H1 (cell line): Measurements from ENCODE around the gene PIAS1. TPM values are rescaled to one million over a fixed set of nuclear protein-coding genes. Genes with fewer than 3 reads are reported as not detected.

Experiments
- CTCF ChIA-PET: fragments of 300-600 bp; sonication (Branson Sonifier 250); formaldehyde crosslinking; loops from one replicate; lab custom pipeline; 2021; ENCODE audit not compliant: partially characterized antibody; lab: Charles Lee
- POLR2A ChIA-PET: fragments of 300-600 bp; sonication (Branson Sonifier 250); formaldehyde crosslinking; loops from one replicate; lab custom pipeline; 2021; ENCODE audit warnings: inconsistent platforms; ENCODE audit not compliant: partially characterized antibody; lab: Charles Lee
- DNase-seq, 2 experiments: peaks; one replicate each; pipeline versions ENCODE4 v3.0.0 to v3.0.0-alpha.2; 2010 to 2022; ENCODE audit warnings: low spot score in 2 of 2, low read depth in 1 of 2, mixed read lengths in 1 of 2
- FAIRE-seq: peaks from 2 replicates; lab custom pipeline; 2011; peaks lifted over from hg19 to GRCh38; lab: Jason Lieb, UNC
- H2AFZ ChIP-seq: 2 replicates; pipeline ENCODE4 v1.8.1; 2012; ENCODE audit warnings: low read length, inconsistent platforms
- H2AK5ac ChIP-seq: 2 replicates; pipeline ENCODE4 v1.6.1; 2013; ENCODE audit warnings: low read depth, low read length
- H2BK120ac ChIP-seq: replicated peaks from 2 replicates; pipeline ENCODE3; 2013; ENCODE audit warnings: low read depth, low read length, inconsistent platforms
- H2BK12ac ChIP-seq: 2 replicates; pipeline ENCODE4 v1.6.1; 2013; ENCODE audit warnings: low read depth, low read length
- H2BK15ac ChIP-seq: 2 replicates; pipeline ENCODE4 v1.6.1; 2013; ENCODE audit warnings: low read length
- H2BK20ac ChIP-seq: 2 replicates; pipeline ENCODE4 v1.6.1; 2013; ENCODE audit warnings: low read length
- H2BK5ac ChIP-seq: 2 replicates; pipeline ENCODE4 v1.6.1; 2013; ENCODE audit warnings: low read depth, low read length
- H3K14ac ChIP-seq: 2 replicates; pipeline ENCODE4 v1.6.1; 2013; ENCODE audit warnings: inconsistent platforms; ENCODE audit not compliant: insufficient read length
- H3K18ac ChIP-seq: 2 replicates; pipeline ENCODE4 v1.6.1; 2013; ENCODE audit warnings: low read length; ENCODE audit errors: extremely low read depth
- H3K23ac ChIP-seq: 2 replicates; pipeline ENCODE4 v1.6.1; 2013; ENCODE audit warnings: inconsistent platforms; ENCODE audit not compliant: insufficient read length
- H3K23me2 ChIP-seq: 2 replicates; pipeline ENCODE4 v1.6.1; 2013; ENCODE audit warnings: low read depth, low read length
- H3K27ac ChIP-seq: 2 replicates; pipeline ENCODE4 v1.6.1; 2011; ENCODE audit warnings: low read depth, low read length, inconsistent platforms
- H3K27me3 ChIP-seq, 4 experiments: replicated peaks in 1 of 4; 1 replicate in 1 of 4; 2 replicates in 3 of 4; pipeline versions ENCODE4 v1.6.1 to v1.8.1; 2011 to 2013; ENCODE audit warnings: low read length in 3 of 4, mild to moderate bottlenecking in 3 of 4, inconsistent platforms in 2 of 4, mixed read lengths in 2 of 4, moderate library complexity in 1 of 4; ENCODE audit not compliant: control insufficient read depth in 3 of 4, insufficient read depth in 3 of 4; ENCODE audit errors: extremely low read depth in 1 of 4
- H3K36me3 ChIP-seq, 4 experiments: 2 replicates each; pipeline versions ENCODE4 v1.6.1 to v1.8.1; 2011 to 2013; ENCODE audit warnings: mild to moderate bottlenecking in 4 of 4, low read length in 3 of 4, moderate library complexity in 2 of 4, control low read depth in 1 of 4, inconsistent platforms in 1 of 4; ENCODE audit not compliant: insufficient read depth in 4 of 4, control insufficient read depth in 2 of 4
- H3K4ac ChIP-seq: replicated peaks from 2 replicates; pipeline ENCODE3; 2013; ENCODE audit warnings: low read length, low read depth, mixed read lengths, inconsistent platforms; ENCODE audit not compliant: insufficient read length
- H3K4me1 ChIP-seq, 4 experiments: replicated peaks in 1 of 4; 1 replicate in 1 of 4; 2 replicates in 3 of 4; pipeline versions ENCODE4 v1.6.1 to v1.8.1; 2011 to 2013; ENCODE audit warnings: low read length in 3 of 4, inconsistent platforms in 2 of 4, mixed read lengths in 1 of 4; ENCODE audit not compliant: insufficient read depth in 4 of 4, control insufficient read depth in 3 of 4
- H3K4me2 ChIP-seq, 2 experiments: 2 replicates each; pipeline versions ENCODE4 v1.6.1 to v1.8.1; 2011 to 2013; ENCODE audit warnings: low read depth in 2 of 2, low read length in 2 of 2, control low read depth in 1 of 2, inconsistent platforms in 1 of 2, mild to moderate bottlenecking in 1 of 2; ENCODE audit not compliant: insufficient read depth in 1 of 2
- H3K4me3 ChIP-seq, 4 experiments: fragments of 200-600, 300-600 bp in 1 of 4; sonication (generic), shearing (Covaris generic), sonication (Bioruptor Twin) in 1 of 4; 2 replicates each; pipeline versions ENCODE4 v1.5.1 to v1.8.1; 2011 to 2016; ENCODE audit warnings: low read length in 4 of 4, low read depth in 3 of 4, control low read depth in 2 of 4, inconsistent platforms in 2 of 4, mild to moderate bottlenecking in 2 of 4, mixed read lengths in 1 of 4, moderate library complexity in 1 of 4; ENCODE audit not compliant: insufficient read depth in 2 of 4; ENCODE audit errors: extremely low read depth in 1 of 4
- H3K56ac ChIP-seq: replicated peaks from 2 replicates; pipeline ENCODE3; 2013; ENCODE audit warnings: low read depth, mild to moderate bottlenecking, mixed read lengths, low read length, inconsistent platforms; ENCODE audit not compliant: insufficient read length
- H3K79me1 ChIP-seq: 2 replicates; pipeline ENCODE4 v1.6.1; 2013; ENCODE audit warnings: low read depth, low read length, control low read depth
- H3K79me2 ChIP-seq, 2 experiments: 2 replicates each; pipeline versions ENCODE4 v1.6.1 to v1.8.1; 2012 to 2013; ENCODE audit warnings: low read length in 2 of 2, mild to moderate bottlenecking in 2 of 2, inconsistent platforms in 1 of 2; ENCODE audit not compliant: insufficient read depth in 2 of 2, control insufficient read depth in 1 of 2
- H3K9ac ChIP-seq, 4 experiments: replicated peaks in 1 of 4; 1 replicate in 1 of 4; 2 replicates in 3 of 4; pipeline versions ENCODE4 v1.6.1 to v1.8.1; 2011 to 2013; ENCODE audit warnings: low read depth in 3 of 4, low read length in 3 of 4, control low read depth in 2 of 4, mild to moderate bottlenecking in 2 of 4, moderate library complexity in 2 of 4, inconsistent platforms in 1 of 4; ENCODE audit errors: extremely low read depth in 1 of 4
- H3K9me3 ChIP-seq, 2 experiments: 2 replicates each; pipeline versions ENCODE4 v1.6.1 to v1.8.1; 2012 to 2013; ENCODE audit warnings: mild to moderate bottlenecking in 2 of 2, moderate library complexity in 2 of 2, control low read depth in 1 of 2, inconsistent platforms in 1 of 2, low read depth in 1 of 2, low read length in 1 of 2, mixed read lengths in 1 of 2; ENCODE audit not compliant: insufficient read depth in 2 of 2
- H4K20me1 ChIP-seq, 2 experiments: replicated peaks in 1 of 2; 2 replicates each; pipeline versions ENCODE3 to v1.8.1; 2011 to 2013; ENCODE audit warnings: inconsistent platforms in 2 of 2, low read length in 2 of 2, mild to moderate bottlenecking in 1 of 2; ENCODE audit not compliant: insufficient read depth in 2 of 2, control insufficient read depth in 1 of 2
- H4K5ac ChIP-seq: 2 replicates; pipeline ENCODE4 v1.6.1; 2013; ENCODE audit warnings: low read length, low read depth, mixed read lengths, inconsistent platforms; ENCODE audit not compliant: insufficient read length
- H4K8ac ChIP-seq: 2 replicates; pipeline ENCODE4 v1.8.0; 2013; ENCODE audit warnings: mild to moderate bottlenecking, moderate library complexity, low read length, inconsistent platforms; ENCODE audit not compliant: insufficient read depth; ENCODE audit errors: extremely low read depth
- H4K91ac ChIP-seq: replicated peaks from 2 replicates; pipeline ENCODE3; 2013; ENCODE audit warnings: low read length, mixed read lengths, inconsistent platforms; ENCODE audit not compliant: insufficient read length
- ASH2L ChIP-seq: fragments of 200-600, 300-600 bp; sonication (generic); IDR thresholded peaks from one replicate; pipeline ENCODE4 v1.7.1; 2017; ENCODE audit warnings: low read length
- ATF3 ChIP-seq: IDR thresholded peaks from 2 replicates; pipeline ENCODE4 v1.6.1; 2011; ENCODE audit warnings: low read depth, mild to moderate bottlenecking, low read length; ENCODE audit not compliant: insufficient read depth
- BACH1 ChIP-seq: IDR thresholded peaks from 2 replicates; pipeline ENCODE4 v1.6.1; 2012; ENCODE audit warnings: low read length, improper control_type of control experiment
- BCL11A ChIP-seq, 2 experiments: IDR thresholded peaks; one replicate each; pipeline ENCODE4 v1.6.1; 2011; ENCODE audit warnings: low read depth in 2 of 2, low read length in 2 of 2, mild to moderate bottlenecking in 2 of 2
- CREB1 ChIP-seq: IDR thresholded peaks from 2 replicates; pipeline ENCODE4 v1.6.1; 2012; ENCODE audit warnings: inconsistent platforms
- EZH2 ChIP-seq: fragments of 200-600 bp; sonication (generic); IDR thresholded peaks from 2 replicates; pipeline ENCODE4 v1.7.1; 2012; ENCODE audit warnings: low read depth, mild to moderate bottlenecking, moderate library complexity, low read length, inconsistent platforms; ENCODE audit not compliant: severe bottlenecking
- HDAC2 ChIP-seq, 2 experiments: fragments of 300-600 bp in 1 of 2; sonication (generic) in 1 of 2; IDR thresholded peaks; 2 replicates each; pipeline ENCODE4 v1.6.1; 2011 to 2012; ENCODE audit warnings: low read depth in 2 of 2, low read length in 2 of 2, mild to moderate bottlenecking in 2 of 2, moderate library complexity in 2 of 2, borderline replicate concordance in 1 of 2, inconsistent platforms in 1 of 2
- JUND ChIP-seq: IDR thresholded peaks from 2 replicates; pipeline ENCODE4 v1.6.1; 2011; ENCODE audit warnings: mild to moderate bottlenecking, improper control_type of control experiment, low read length
- KDM1A ChIP-seq: fragments of 200-600, 300-600 bp; sonication (generic); IDR thresholded peaks from 2 replicates; pipeline ENCODE4 v1.7.1; 2016; ENCODE audit warnings: mild to moderate bottlenecking, low read length, borderline replicate concordance
- KDM5A ChIP-seq: fragments of 200-600 bp; IDR thresholded peaks from 2 replicates; pipeline ENCODE4 v1.7.1; 2012; ENCODE audit warnings: mild to moderate bottlenecking, low read length, inconsistent platforms, mixed read lengths
- MAFK ChIP-seq: IDR thresholded peaks from 2 replicates; pipeline ENCODE4 v1.6.1; 2012; ENCODE audit warnings: low read depth, mild to moderate bottlenecking, improper control_type of control experiment, low read length
- SIRT6 ChIP-seq: IDR thresholded peaks from one replicate; pipeline ENCODE4 v1.7.1; 2012; ENCODE audit warnings: low read length, inconsistent platforms
- SUZ12 ChIP-seq: fragments of 200-600 bp; sonication (generic); IDR thresholded peaks from 2 replicates; pipeline ENCODE4 v1.6.1; 2012; ENCODE audit warnings: mild to moderate bottlenecking, inconsistent platforms, low read length, moderate library complexity, mixed read lengths
- TAF1 ChIP-seq: IDR thresholded peaks from 2 replicates; pipeline ENCODE4 v1.6.1; 2011; ENCODE audit warnings: mild to moderate bottlenecking, low read depth, low read length
- YY1 ChIP-seq: IDR thresholded peaks from 2 replicates; pipeline ENCODE4 v1.6.1; 2011; ENCODE audit warnings: low read depth, mild to moderate bottlenecking, low read length
- WGBS, 2 experiments: shearing (Covaris generic) in 1 of 2; methylation state at CpG; one replicate each; pipeline versions ENCODE4 v1.1.6 to v1.1.7; 2013 to 2015; ENCODE audit warnings: low lambda C conversion rate in 2 of 2, mixed read lengths in 2 of 2, inconsistent platforms in 1 of 2, low coverage in 1 of 2, missing lambda C conversion rate in 1 of 2; ENCODE audit not compliant: insufficient replicate concordance in 2 of 2, insufficient coverage in 1 of 2, insufficient read length in 1 of 2; ENCODE audit errors: extremely low coverage in 1 of 2, missing lambda C conversion rate in 1 of 2; 5-methylcytosine and 5-hydroxymethylcytosine counted together
- polyA plus RNA-seq, 7 experiments: library from polyadenylated mRNA; depleted of rRNA in 3 of 7; stranded (reverse) in 5 of 7; unstranded in 2 of 7; fragments of >200 nt in 5 of 7; fragments of 200-250 nt in 2 of 7; gene quantifications; 1 replicate in 5 of 7; 2 replicates in 1 of 7; 4 replicates in 1 of 7; pipeline versions ENCODE4 v1.2.1 to v1.2.3, GENCODE V29; 2011 to 2013; ENCODE audit warnings: missing spikeins in 2 of 7, mixed read lengths in 2 of 7
- total RNA-seq: library from RNA; stranded (reverse); fragmentation: NEBNext Ultra II Directional; extraction: Animal tissue kit (Norgen Biotek cat#: 25700); gene quantifications from 2 replicates; pipeline ENCODE4 v1.2.1, GENCODE V29; 2021

Gene PIAS1
- total and polyA plus RNA-seq, 2 of the 8 experiments (the other 6 are each of a cell fraction or from before 2014, with no cell fraction given), result 30.8 to 34.5 TPM

DNA sequence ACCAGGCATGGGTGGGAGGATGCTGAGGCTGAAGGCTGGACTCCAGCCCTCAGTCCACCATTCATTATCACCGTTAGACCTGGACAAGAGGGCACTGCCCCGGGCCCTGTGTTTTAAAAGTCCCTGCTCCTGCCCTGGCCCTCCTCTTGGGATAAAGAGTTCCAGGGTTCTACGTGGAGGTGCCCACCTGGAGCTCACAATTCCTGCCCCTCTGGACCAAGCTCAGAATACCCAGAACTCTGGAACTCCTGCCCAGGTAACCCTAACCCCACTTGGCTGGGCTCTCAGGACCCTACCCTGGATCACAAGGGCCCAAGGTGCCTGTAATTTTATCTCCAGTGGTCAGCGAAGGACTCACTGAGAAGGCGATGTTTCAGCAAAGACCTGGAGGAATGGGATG, 149.8 kb downstream of the PIAS1 start:
- H4K8ac ChIP-seq, result no peak overlapping the region
- H3K4me1 ChIP-seq, result peaks cover 2 to 41% (median 30%) of the 10 kb centered on the region in 4 experiments
- CTCF ChIA-PET, result interaction anchor here (0.6 to 4.3 kb wide), 2 partner anchors 8 to 119 kb away, joined by 3 to 36 read pairs; no protein-coding TSS in a partner anchor
- H3K18ac ChIP-seq, result no peak overlapping the region
- POLR2A ChIA-PET, result interaction anchor here (1.0 to 1.3 kb wide), 2 partner anchors 10 to 12 kb away, joined by 3 read pairs; no protein-coding TSS in a partner anchor
- H2BK120ac ChIP-seq, result no peak overlapping the region
- H2AK5ac ChIP-seq, result no peak overlapping the region
- H3K14ac ChIP-seq, result no peak overlapping the region
- H2BK12ac ChIP-seq, result no peak overlapping the region
- H3K9me3 ChIP-seq, result no peaks in the 10 kb centered on the region
- H3K36me3 ChIP-seq, result no peaks in the 10 kb centered on the region; a peak in 1 of 8 replicates
- no peak overlapping the region for H3K23ac ChIP-seq
- peaks cover 2% of the 10 kb centered on the region; the same call in 1 of the 2 replicates for H3K79me1 ChIP-seq
- H3K4ac ChIP-seq, result no peak overlapping the region
- WGBS, 2 experiments, result 85% methylated on average over 5 of the region's 5 CpGs; no CpG with 5 or more reads in 1 of the 2 experiments
- H3K27ac ChIP-seq, result no peak overlapping the region
- H4K5ac ChIP-seq, result no peak overlapping the region
- H4K91ac ChIP-seq, result no peak overlapping the region
- no peak for DNase-seq
- H3K79me2 ChIP-seq, result 0 out of 4 replicates have a peak, but pooled peaks cover 0 to 3% of the 10 kb centered on the region in 2 experiments
- no peak overlapping the region for H2BK5ac ChIP-seq
- no peak overlapping the region for H3K9ac ChIP-seq
- H3K4me2 ChIP-seq, result no peak overlapping the region
- no peak overlapping the region for H3K4me3 ChIP-seq
- no peak overlapping the region for H2BK15ac ChIP-seq
- no peak overlapping the region for H2BK20ac ChIP-seq
- FAIRE-seq, result no peak
- no peaks in the 10 kb centered on the region for H3K23me2 ChIP-seq
- H3K56ac ChIP-seq, result no peak overlapping the region
- H2AFZ ChIP-seq, result no peak overlapping the region
- peaks cover 10 to 30% of the 10 kb centered on the region in 2 experiments for H4K20me1 ChIP-seq
- no peaks in the 10 kb centered on the region for H3K27me3 ChIP-seq
- TF ChIP-seq ASH2L, result no peak
- no peak for TF ChIP-seq BCL11A (IDR thresholded peaks at IDR 0.05; ENCODE audit: low read depth in 2 of 2, low read length in 2 of 2)
- no peak for TF ChIP-seq ATF3
- no peak for TF ChIP-seq KDM5A
- no peak for TF ChIP-seq KDM1A
- no peak for TF ChIP-seq MAFK
- no peak for TF ChIP-seq TAF1
- TF ChIP-seq YY1, result no peak
- no peak for TF ChIP-seq SUZ12
- no peak for TF ChIP-seq HDAC2 (IDR thresholded peaks at IDR 0.05; ENCODE audit: borderline replicate concordance in 1 of 2, low read depth in 2 of 2, low read length in 2 of 2)
- TF ChIP-seq BACH1, result no peak
- no peak for TF ChIP-seq CREB1
- no peak for TF ChIP-seq SIRT6
- TF ChIP-seq JUND, result no peak
- TF ChIP-seq EZH2, result no peak
